ENCODE results near the gene P2RY4.
"Not testable (repeated sequence)": the region's sequence is repeated elsewhere in the genome, so short reads cannot be mapped to it uniquely, and the experiment has no call there.

P2RY4 gene

GRCh38 chrX:70241501-70241900 is 18.5 kb downstream of the P2RY4 start:
- DNase-seq: no peak

- no peak for DNase-seq
Measured at GRCh38 chrX:70240751-70241150, 19.3 kb downstream of the P2RY4 start.

GRCh38 chrX:70234355-70234754 is 25.6 kb downstream of the P2RY4 start, which contains the start of gene AWAT1:
Gene AWAT1 (plus strand): TSS chrX:70234655. CDS start chrX:70234696, 41 bp downstream.
- no peak for DNase-seq

- no peak for DNase-seq
Measured at GRCh38 chrX:70231666-70232065, 28.3 kb downstream of the P2RY4 start.

- no peak for DNase-seq
Measured at GRCh38 chrX:70226687-70227086, 33.3 kb downstream of the P2RY4 start.

GRCh38 chrX:70226048-70226447 is 34.0 kb downstream of the P2RY4 start:
- no peak for DNase-seq

- DNase-seq: peak in 1 of 2 experiments; percentile 10
Measured at GRCh38 chrX:70219938-70220764, 39.9 kb downstream of the P2RY4 start.

- not testable (repeated sequence) for DNase-seq
Measured at GRCh38 chrX:70209570-70209969, 50.4 kb downstream of the P2RY4 start.

- no peak for DNase-seq
Measured at GRCh38 chrX:70208479-70208878, 51.5 kb downstream of the P2RY4 start.

Measured in NCI-H1930 (cell line).